Endothelial cell (in vitro differentiated cells): ENCODE data around the gene CCDC15. TPM values are rescaled to one million over a fixed set of nuclear protein-coding genes. Genes with fewer than 3 reads are reported as not detected.

Source experiments
- DNase-seq: peaks from one replicate; pipeline ENCODE4 v3.0.0; 2021; ENCODE audit warnings: low spot score
- H3K27ac Mint-ChIP-seq: one replicate; pipeline ENCODE4 v1.8.0; 2021; ENCODE audit warnings: mixed read lengths, inconsistent platforms; ENCODE audit not compliant: unreplicated experiment
- H3K27me3 Mint-ChIP-seq: one replicate; pipeline ENCODE4 v1.8.0; 2021; ENCODE audit warnings: mild to moderate bottlenecking, moderate library complexity, mixed read lengths, inconsistent platforms; ENCODE audit not compliant: unreplicated experiment
- H3K36me3 Mint-ChIP-seq: one replicate; pipeline ENCODE4 v1.8.0; 2021; ENCODE audit warnings: mild to moderate bottlenecking, low read depth, mixed read lengths, inconsistent platforms; ENCODE audit not compliant: unreplicated experiment
- H3K4me1 Mint-ChIP-seq: one replicate; pipeline ENCODE4 v1.8.0; 2021; ENCODE audit warnings: mild to moderate bottlenecking, mixed read lengths, inconsistent platforms; ENCODE audit not compliant: unreplicated experiment
- H3K4me3 Mint-ChIP-seq: one replicate; pipeline ENCODE4 v1.8.0; 2021; ENCODE audit warnings: mild to moderate bottlenecking, mixed read lengths, inconsistent platforms; ENCODE audit not compliant: unreplicated experiment
- H3K9me3 Mint-ChIP-seq: one replicate; pipeline ENCODE4 v1.8.0; 2021; ENCODE audit warnings: mixed read lengths, inconsistent platforms; ENCODE audit not compliant: unreplicated experiment
- CTCF ChIP-seq: fragments of 200-600 bp; sonication (generic); IDR thresholded peaks from one replicate; pipeline ENCODE4 v1.5.0; 2021; ENCODE audit warnings: antibody characterized with exemption; ENCODE audit not compliant: unreplicated experiment
- total RNA-seq: library from RNA; stranded (reverse); fragmentation: NEBNext Ultra II Directional; extraction: Animal tissue kit (Norgen Biotek cat#: 25700); gene quantifications from one replicate; pipeline ENCODE4 v1.2.1, GENCODE V29; 2021; ENCODE audit not compliant: unreplicated experiment

The CCDC15 gene
- total RNA-seq, 1 donor from 2014 or later = 2.4 TPM

- no peak overlapping the region for H3K4me3 Mint-ChIP-seq
- no peak for TF ChIP-seq CTCF
- no peaks in the 10 kb centered on the region for H3K36me3 Mint-ChIP-seq
- H3K4me1 Mint-ChIP-seq = no peaks in the 10 kb centered on the region
- H3K9me3 Mint-ChIP-seq = no peaks in the 10 kb centered on the region
- H3K27me3 Mint-ChIP-seq = no peaks in the 10 kb centered on the region
- no peak for DNase-seq
- H3K27ac Mint-ChIP-seq = no peak overlapping the region
Measured at GRCh38 chr11:124942466-124943253, 11.3 kb upstream of the CCDC15 start.

DNA sequence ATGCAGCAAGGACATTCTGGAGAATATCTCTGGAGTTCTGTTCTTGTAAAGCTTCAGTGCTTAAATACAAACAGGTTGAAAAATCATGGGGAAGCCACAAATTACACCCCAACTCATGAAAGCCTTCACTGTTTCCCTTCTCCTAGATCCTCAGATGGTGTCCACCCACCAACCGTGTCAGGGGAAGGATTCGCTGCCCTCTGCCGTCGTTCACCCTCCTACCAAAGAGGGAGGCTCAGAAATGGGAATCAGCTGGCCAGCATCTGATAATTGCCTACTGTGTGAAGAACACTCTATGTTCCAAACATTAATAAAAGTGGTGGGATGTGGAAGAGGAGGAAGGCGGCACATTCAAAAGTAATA is 10.8 kb upstream of the CCDC15 start:
- TF ChIP-seq CTCF = no peak
- Mint-ChIP-seq H3K4me1 (no peaks in the 10 kb centered on the region), H3K9me3 (no peaks in the 10 kb centered on the region), H3K27me3 (no peaks in the 10 kb centered on the region), H3K36me3 (no peaks in the 10 kb centered on the region), H3K4me3 (no peak overlapping the region), H3K27ac (no peak overlapping the region)
- no peak for DNase-seq

DNA sequence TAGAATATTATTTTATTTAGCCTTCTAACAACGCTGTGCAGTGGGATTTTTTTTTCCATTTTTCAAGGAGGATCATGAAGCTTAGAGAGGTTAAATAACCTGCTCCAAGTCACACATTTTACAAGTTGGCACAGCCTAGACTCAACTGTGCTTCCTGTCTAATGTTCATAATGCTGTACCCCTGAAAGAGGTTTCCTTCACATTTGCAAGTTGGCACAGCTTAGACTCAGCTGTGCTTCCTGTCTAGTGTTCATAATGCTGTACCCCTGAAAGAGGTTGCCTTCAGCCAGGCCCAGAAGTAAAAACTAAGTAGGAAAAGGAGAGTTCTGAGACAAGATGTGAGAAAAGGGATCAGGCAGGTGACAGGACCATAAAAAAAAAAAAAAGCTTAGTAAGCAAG is 10.3 kb upstream of the CCDC15 start:
- Mint-ChIP-seq H3K27me3 (peaks cover 2% of the 10 kb centered on the region), H3K36me3 (no peaks in the 10 kb centered on the region), H3K4me1 (no peaks in the 10 kb centered on the region), H3K27ac (no peak overlapping the region), H3K4me3 (no peak overlapping the region), H3K9me3 (no peaks in the 10 kb centered on the region)
- DNase-seq = no peak
- TF ChIP-seq CTCF = no peak

DNA sequence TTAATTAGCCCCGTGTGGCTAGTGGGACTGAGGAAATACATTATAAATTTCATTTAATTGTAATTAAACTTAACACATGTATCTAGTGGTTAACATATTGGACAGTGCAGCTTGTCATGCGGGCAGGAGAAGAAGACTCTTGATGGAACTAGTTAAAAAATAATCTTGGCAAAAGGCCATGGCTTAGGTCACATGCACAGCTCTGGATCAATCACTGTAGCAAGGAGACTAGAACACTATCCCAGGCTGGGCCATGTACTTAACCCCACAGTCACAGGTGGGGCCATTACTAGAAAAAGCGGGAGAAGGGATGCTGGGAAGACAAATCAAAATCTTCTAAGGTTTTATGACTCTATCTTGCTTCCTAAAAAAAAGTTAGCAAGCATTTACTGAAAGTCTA is 9.4 kb upstream of the CCDC15 start:
- Mint-ChIP-seq H3K36me3 (no peaks in the 10 kb centered on the region), H3K27ac (no peak overlapping the region), H3K4me1 (no peaks in the 10 kb centered on the region), H3K27me3 (peaks cover 2% of the 10 kb centered on the region), H3K4me3 (no peak overlapping the region), H3K9me3 (no peaks in the 10 kb centered on the region)
- TF ChIP-seq CTCF = no peak
- no peak for DNase-seq

GRCh38 chr11:124945826-124946225 is 8.2 kb upstream of the CCDC15 start:
- H3K9me3 Mint-ChIP-seq = no peaks in the 10 kb centered on the region
- DNase-seq = no peak
- H3K4me3 Mint-ChIP-seq = no peak overlapping the region
- H3K27ac Mint-ChIP-seq = no peak overlapping the region
- H3K36me3 Mint-ChIP-seq = no peaks in the 10 kb centered on the region
- peaks cover 2% of the 10 kb centered on the region for H3K27me3 Mint-ChIP-seq
- TF ChIP-seq CTCF = no peak
- H3K4me1 Mint-ChIP-seq = no peaks in the 10 kb centered on the region
